ENCODE results near the gene FAM124A.

- no peak for TF ChIP-seq CTCF (IDR thresholded peaks at IDR 0.05)
- no peak for TF ChIP-seq EP300 (IDR thresholded peaks at IDR 0.05)
Measured at GRCh38 chr13:51313619-51314018, 91.4 kb downstream of the FAM124A start.
